HUDEP-2 (cell line): ENCODE data around the gene RBL1.
A peak's percentile ranks its signal among the peaks of the same experiment; 100 is the strongest.

Experiments used
- DNase-seq, 76 experiments: peaks; one replicate each; lab custom pipeline; 2025; ENCODE audit not compliant: unreplicated experiment in 76 of 76; lab: John Stamatoyannopoulos, UW

The RBL1 gene

GRCh38 chr20:36951979-36952738 is 143.6 kb downstream of the RBL1 start:
- DNase-seq = no peak

- peak in 75 of 76 experiments; percentile 52 to 99 (median 94) for DNase-seq
Observed at GRCh38 chr20:36951198-36951978, 144.4 kb downstream of the RBL1 start, which contains the start of gene SAMHD1. Gene SAMHD1, minus strand, starts transcription at chr20:36951708. Its CDS starts 65 bp downstream, at chr20:36951643.

DNA sequence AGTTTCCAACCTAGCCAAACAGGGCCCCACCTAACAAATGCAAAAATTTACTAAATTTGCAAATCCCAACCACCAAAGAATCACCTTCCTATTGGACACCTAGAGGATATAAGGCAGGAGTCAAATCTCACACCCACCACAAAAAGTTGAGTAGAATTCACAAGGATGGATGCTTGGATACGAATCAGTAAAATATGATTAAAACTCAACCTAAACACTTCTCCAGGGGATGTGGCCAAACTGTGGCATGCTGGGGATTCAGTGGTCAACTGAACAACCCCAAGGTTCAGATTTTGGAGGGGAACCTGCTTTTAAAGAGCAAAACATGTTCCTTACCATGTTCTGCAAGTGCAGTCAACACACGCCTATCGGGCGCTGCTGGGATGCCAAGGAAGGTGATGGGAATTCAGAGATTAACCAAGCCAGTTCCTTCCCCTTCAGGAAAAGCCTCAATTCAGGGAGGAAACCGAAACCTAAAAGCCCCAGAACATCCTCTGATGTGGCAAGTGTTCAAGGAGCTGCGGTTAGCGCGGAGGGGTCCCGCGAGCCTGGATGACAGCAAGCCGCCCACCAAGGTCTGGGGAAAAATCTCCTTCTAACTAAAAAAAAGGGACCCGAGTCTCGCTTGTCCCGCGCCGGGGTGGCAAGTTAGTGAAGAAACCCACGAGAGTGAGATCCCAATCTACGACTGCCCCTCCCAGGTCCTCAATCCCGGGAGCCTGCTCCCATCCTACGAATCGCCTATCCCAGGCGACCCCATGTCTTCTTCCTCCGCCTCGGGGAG is 145.2 kb downstream of the RBL1 start:
- peak in 1 of 76 experiments; percentile 13 for DNase-seq
